ENCODE measurements around the gene UMAD1. TPM values are rescaled to one million over a fixed set of nuclear protein-coding genes. Genes with fewer than 3 reads are reported as not detected.

The UMAD1 gene
- total and polyA plus RNA-seq, 2 of the 4 experiments (the other 2 are of a cell fraction), result 5.2 to 8.4 TPM

DNA sequence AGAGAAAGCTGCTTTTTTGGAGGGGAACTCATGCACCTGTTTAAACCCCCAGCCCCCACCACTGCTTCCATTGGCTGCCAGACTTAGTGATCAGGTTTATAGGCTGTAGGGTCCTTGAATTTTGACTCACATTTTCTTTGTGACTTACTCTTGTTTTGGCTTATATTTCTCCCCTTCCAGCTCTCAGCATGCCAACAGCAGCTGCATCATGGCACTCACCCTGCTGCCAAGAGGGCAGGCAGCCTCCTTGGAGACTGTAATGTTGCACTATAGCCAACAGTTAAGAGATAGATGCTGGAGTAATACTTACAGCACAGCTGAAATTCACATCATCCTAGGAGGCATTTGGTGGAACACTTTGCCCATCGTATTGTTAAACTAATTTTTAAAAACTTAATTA lies 230.0 kb downstream of the UMAD1 start:
- no peak overlapping the region for H3K4me2 ChIP-seq (ENCODE audit: low read depth, low read length)
- H3K9me1 ChIP-seq (ENCODE audit: insufficient read depth, low read length), result no peaks in the 10 kb centered on the region
- H4K91ac ChIP-seq (ENCODE audit: insufficient read depth, low read depth, low read length), result no peak overlapping the region
- in situ Hi-C loops (cut with MboI; ENCODE audit: low sequenced_read_pairs) (no loop called here), dilution Hi-C loops (cut with HindIII; ENCODE audit: low sequenced_read_pairs, unreplicated experiment) (no loop called here), intact Hi-C loops (cut with micrococcal nuclease) (no loop called here)
- H3K36me3 ChIP-seq (ENCODE audit: control insufficient read depth, insufficient read depth, low read length), result no peaks in the 10 kb centered on the region
- H4K5ac ChIP-seq (ENCODE audit: low read depth, low read length), result no peak overlapping the region
- H3K27ac ChIP-seq (ENCODE audit: insufficient read depth, low read length), result no peak overlapping the region
- H3K79me1 ChIP-seq (ENCODE audit: low read depth in 1 of 2, low read length in 2 of 2), result no peaks in the 10 kb centered on the region
- no peaks in the 10 kb centered on the region for H3K27me3 ChIP-seq (ENCODE audit: control insufficient read depth, insufficient read depth, low read length)
- POLR2A ChIA-PET (ENCODE audit: unreplicated experiment), result no interaction called here
- BruUV-seq (replicated peaks), result no TSS peak
- no peak overlapping the region for H2BK15ac ChIP-seq (ENCODE audit: low read depth, low read length)
- H3K4me3 ChIP-seq (ENCODE audit: insufficient read depth, low read depth, low read length), result no peak overlapping the region
- no peak overlapping the region for H2BK5ac ChIP-seq (ENCODE audit: low read depth, low read length, poor library complexity, severe bottlenecking)
- no peak overlapping the region for H2AK9ac ChIP-seq (replicated peaks; ENCODE audit: low read depth, low read length, poor library complexity)
- H3K4me1 ChIP-seq (ENCODE audit: control insufficient read depth, insufficient read depth, low read length), result no peaks in the 10 kb centered on the region
- no peak overlapping the region for H2BK20ac ChIP-seq (ENCODE audit: low read depth, low read length)
- no peak overlapping the region for H2AFZ ChIP-seq (replicated peaks; ENCODE audit: low read length, poor library complexity)
- H3K23ac ChIP-seq (ENCODE audit: low read depth, low read length), result no peak overlapping the region
- no CpG with 5 or more reads among the region's 1 CpG for WGBS, 2 experiments (ENCODE audit: extremely low coverage in 2 of 2, insufficient read length in 1 of 2)
- no peak overlapping the region for H3K56ac ChIP-seq (ENCODE audit: extremely low read depth, insufficient read depth, low read length)
- H2BK120ac ChIP-seq (ENCODE audit: low read depth, low read length), result no peak overlapping the region
- no peaks in the 10 kb centered on the region for H3K9me3 ChIP-seq (ENCODE audit: control insufficient read depth, insufficient read depth, low read length)
- no peak overlapping the region for H3K14ac ChIP-seq (replicated peaks; ENCODE audit: low read depth, low read length)
- CTCF ChIA-PET, result interaction anchor here (0.6 to 0.8 kb wide), 2 partner anchors 10 to 1485 kb away, joined by 3 to 5 read pairs; no protein-coding TSS in a partner anchor
- H3K9ac ChIP-seq (ENCODE audit: low read depth, low read length), result no peak overlapping the region
- H3K4ac ChIP-seq (ENCODE audit: low read depth, low read length), result no peak overlapping the region
- H2AK5ac ChIP-seq (ENCODE audit: low read depth, low read length), result no peak overlapping the region
- no peak overlapping the region for H3K18ac ChIP-seq (ENCODE audit: low read depth, low read length)
- TF ChIP-seq CEBPB (IDR thresholded peaks at IDR 0.05; ENCODE audit: low read depth, low read length) (no peak), CHD1 (IDR thresholded peaks at IDR 0.05; ENCODE audit: low read depth, low read length) (no peak), NFE2L2 (IDR thresholded peaks at IDR 0.05; ENCODE audit: low read depth, low read length) (no peak), BHLHE40 (IDR thresholded peaks at IDR 0.05; ENCODE audit: low read depth, low read length) (no peak), MAZ (IDR thresholded peaks at IDR 0.05; ENCODE audit: borderline replicate concordance, low read depth, low read length) (no peak), FOS (IDR thresholded peaks at IDR 0.05; ENCODE audit: low read depth, low read length) (no peak)
- DNase-seq (no peak), ATAC-seq (ENCODE audit: low read depth) (no peak)
- no peaks in the 10 kb centered on the region for H4K20me1 ChIP-seq (ENCODE audit: insufficient read depth, low read length)
- no peak overlapping the region for H4K8ac ChIP-seq (ENCODE audit: low read depth in 2 of 2, low read length in 2 of 2)
